Islet of Langerhans (tissue), 1 donor: Measurements from ENCODE around the gene SIPA1.
"Not testable (repeated sequence)": the region's sequence is repeated elsewhere in the genome, so short reads cannot be mapped to it uniquely, and the experiment has no call there.

ENCODE experiments used
- FAIRE-seq: peaks from one replicate; lab custom pipeline; 2011; peaks lifted over from hg19 to GRCh38; lab: Jason Lieb, UNC

Gene SIPA1

GRCh38 chr11:65661599-65662246, 23.8 kb downstream of the SIPA1 start:
- no peak for FAIRE-seq

GRCh38 chr11:65662247-65662798, 24.4 kb downstream of the SIPA1 start:
- no peak for FAIRE-seq

GRCh38 chr11:65662799-65663638, 25.1 kb downstream of the SIPA1 start, which contains the start of gene RELA:
TSS of gene RELA (minus strand) at chr11:65662916. CDS start at chr11:65662832, 84 bp downstream.
- FAIRE-seq: no peak

GRCh38 chr11:65663639-65664200, 25.8 kb downstream of the SIPA1 start:
- FAIRE-seq: no peak

- FAIRE-seq: no peak
Measured at GRCh38 chr11:65672180-65672860, 34.4 kb downstream of the SIPA1 start.

GRCh38 chr11:65672982-65673381, 35.1 kb downstream of the SIPA1 start:
- FAIRE-seq: no peak

- no peak for FAIRE-seq
Measured at GRCh38 chr11:65680192-65680743, 42.4 kb downstream of the SIPA1 start.

- FAIRE-seq: not testable (repeated sequence)
Measured at GRCh38 chr11:65683480-65683879, 45.6 kb downstream of the SIPA1 start.

- no peak for FAIRE-seq
Measured at GRCh38 chr11:65685981-65686380, 48.1 kb downstream of the SIPA1 start.

- FAIRE-seq: not testable (repeated sequence)
Measured at GRCh38 chr11:65691847-65692246, 53.9 kb downstream of the SIPA1 start.

GRCh38 chr11:65692367-65692766, 54.5 kb downstream of the SIPA1 start:
- FAIRE-seq: no peak

- no peak for FAIRE-seq
Measured at GRCh38 chr11:65695459-65696241, 57.7 kb downstream of the SIPA1 start.

- FAIRE-seq: no peak
Measured at GRCh38 chr11:65696802-65697552, 59.1 kb downstream of the SIPA1 start.

- FAIRE-seq: no peak
Measured at GRCh38 chr11:65698205-65698604, 60.3 kb downstream of the SIPA1 start.

- no peak for FAIRE-seq
Measured at GRCh38 chr11:65699306-65699705, 61.4 kb downstream of the SIPA1 start.

GRCh38 chr11:65700399-65700798, 62.5 kb downstream of the SIPA1 start:
- FAIRE-seq: no peak
